Stimulated activated CD8-positive, alpha-beta memory T cell treated with anti-CD3 and anti-CD28 coated beads, Interleukin-7, amount 100 ng/mL, for 48 hours (primary cell): ENCODE measurements around the gene ZNF865.
A peak's percentile ranks its signal among the peaks of the same experiment; 100 is the strongest.

Experiments
- DNase-seq, 2 donors: peaks; one replicate each; pipeline ENCODE4 v3.0.0-alpha.2; 2020; ENCODE audit warnings: low read depth in 1 of 2; ENCODE audit errors: extremely low read depth in 1 of 2

Gene ZNF865

GRCh38 chr19:55603581-55604292, 1.7 kb upstream of the ZNF865 start:
- DNase-seq: no peak

GRCh38 chr19:55605207-55605636, 225 bp upstream of the ZNF865 start:
- DNase-seq: peak; percentile 98 to 99

GRCh38 chr19:55606471-55606787, 982 bp downstream of the ZNF865 start:
- no peak for DNase-seq

GRCh38 chr19:55606817-55607216, 1.4 kb downstream of the ZNF865 start:
- no peak for DNase-seq

GRCh38 chr19:55609326-55609725, 3.9 kb downstream of the ZNF865 start:
- no peak for DNase-seq

GRCh38 chr19:55611300-55611982, 6.0 kb downstream of the ZNF865 start:
- no peak for DNase-seq

- no peak for DNase-seq
Measured at GRCh38 chr19:55611983-55612645, 6.7 kb downstream of the ZNF865 start.

GRCh38 chr19:55613396-55613795, 7.9 kb downstream of the ZNF865 start:
- no peak for DNase-seq

- DNase-seq: no peak
Measured at GRCh38 chr19:55613930-55614710, 8.7 kb downstream of the ZNF865 start.

GRCh38 chr19:55614711-55615542, 9.5 kb downstream of the ZNF865 start:
- no peak for DNase-seq

- DNase-seq: no peak
Measured at GRCh38 chr19:55615543-55616394, 10.3 kb downstream of the ZNF865 start.

GRCh38 chr19:55616395-55616875, 11.0 kb downstream of the ZNF865 start:
- no peak for DNase-seq

- no peak for DNase-seq
Measured at GRCh38 chr19:55617426-55617825, 12.0 kb downstream of the ZNF865 start.

GRCh38 chr19:55618426-55618825, 13.0 kb downstream of the ZNF865 start:
- no peak for DNase-seq

- DNase-seq: no peak
Measured at GRCh38 chr19:55619286-55619685, 13.8 kb downstream of the ZNF865 start.

- no peak for DNase-seq
Measured at GRCh38 chr19:55620410-55621204, 15.2 kb downstream of the ZNF865 start.

GRCh38 chr19:55621205-55621672, 15.8 kb downstream of the ZNF865 start:
- no peak for DNase-seq

GRCh38 chr19:55621673-55622231, 16.3 kb downstream of the ZNF865 start:
- no peak for DNase-seq
